GM03348 (cell line): ENCODE measurements around the gene MAP3K2.

ENCODE experiments used
- DNase-seq: peaks from one replicate; pipeline ENCODE4 v3.0.0; 2012; ENCODE audit warnings: low spot score

MAP3K2 gene

DNA sequence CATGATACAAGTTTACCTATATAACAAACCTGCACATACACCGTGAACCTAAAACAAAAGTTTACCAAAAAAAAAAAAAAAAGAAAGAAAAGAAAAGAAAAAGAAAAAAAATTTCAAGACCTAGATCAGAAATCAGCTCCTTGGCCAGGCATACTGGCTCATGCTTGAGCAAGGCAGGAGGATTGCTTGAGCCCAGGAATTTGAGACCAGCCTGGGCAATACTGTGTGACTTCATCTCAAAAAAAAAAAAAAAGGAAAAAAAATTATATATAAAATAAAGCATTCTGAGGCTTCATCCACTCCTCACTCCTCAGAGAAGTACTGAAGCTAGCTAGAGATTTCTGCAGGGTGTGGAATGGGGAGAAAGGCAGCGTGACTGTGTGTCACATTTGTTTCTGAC is 18.7 kb upstream of the MAP3K2 start:
- no peak for DNase-seq

DNA sequence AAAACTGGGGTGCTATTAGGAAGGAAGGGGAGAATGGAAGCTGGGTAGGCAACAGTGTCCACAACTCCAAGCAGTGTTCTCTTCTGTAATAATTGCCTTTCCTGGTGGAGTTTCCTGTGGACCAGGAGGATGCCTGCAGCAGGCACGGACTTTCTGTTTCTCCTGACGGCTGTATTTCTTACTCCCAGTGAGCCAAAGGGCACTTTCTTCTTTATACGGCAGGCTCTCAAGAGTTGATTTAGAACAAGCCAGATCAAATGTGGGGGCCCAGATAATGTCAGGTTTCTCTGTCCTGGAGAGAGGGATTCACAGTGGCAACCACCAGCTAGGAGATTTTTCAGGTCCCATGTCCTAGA is 17.5 kb upstream of the MAP3K2 start:
- no peak for DNase-seq

DNA sequence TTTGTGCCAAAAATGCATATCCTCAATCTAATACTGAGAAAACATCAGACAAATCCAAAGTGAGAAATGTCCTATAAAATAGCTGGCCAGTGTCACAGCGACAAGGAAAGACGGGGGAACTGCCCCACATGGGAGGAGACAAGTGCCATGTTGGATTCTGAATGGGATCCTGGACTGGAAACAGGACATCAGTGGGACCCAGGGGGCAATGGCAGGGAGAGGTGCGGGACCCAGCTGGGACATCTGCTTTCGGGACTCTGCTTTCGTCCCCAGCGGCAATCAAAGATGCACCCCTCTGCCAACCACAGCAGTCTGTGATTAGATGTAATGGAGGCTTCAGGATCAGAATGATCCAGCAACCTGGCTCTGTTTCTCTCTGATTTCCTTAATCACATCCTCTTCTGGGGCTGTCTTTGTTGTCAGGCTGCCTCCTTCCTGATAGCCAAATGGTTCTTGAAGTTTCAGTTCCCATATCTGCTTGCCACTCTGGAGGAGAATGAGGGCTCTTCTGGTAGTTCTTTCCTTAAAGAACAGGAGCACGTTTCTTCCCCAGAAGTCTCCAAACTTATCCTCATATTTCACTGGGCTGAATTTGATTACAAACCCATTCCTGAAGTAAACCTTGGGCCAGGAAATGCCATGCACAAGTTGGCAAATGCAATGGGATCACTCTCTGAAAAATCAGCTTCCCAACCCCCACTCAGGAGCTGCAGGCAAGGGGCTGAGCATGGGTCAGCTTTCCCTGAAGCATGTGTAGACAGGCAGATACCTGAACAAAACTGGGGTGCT is 16.9 kb upstream of the MAP3K2 start:
- DNase-seq = no peak

DNA sequence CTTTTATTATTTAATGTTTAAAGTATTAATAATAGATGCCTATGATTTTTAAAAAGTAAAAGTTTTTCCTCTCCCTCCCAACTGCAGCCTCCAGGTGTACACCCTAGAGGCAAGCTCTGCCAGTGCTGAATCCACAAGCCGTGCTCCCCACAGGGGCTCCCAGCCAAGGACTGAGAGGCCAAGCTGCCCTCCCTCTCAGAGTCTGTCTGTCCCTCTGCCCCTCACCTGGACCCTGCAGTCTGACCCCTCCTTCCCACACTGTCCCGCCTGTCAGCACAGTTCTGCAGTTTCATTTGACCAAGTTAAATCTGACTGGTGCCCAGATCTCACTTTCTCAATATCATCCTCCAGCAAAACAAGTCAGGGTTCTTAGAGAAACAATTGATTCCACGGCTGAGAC is 15.7 kb upstream of the MAP3K2 start:
- no peak for DNase-seq

DNA sequence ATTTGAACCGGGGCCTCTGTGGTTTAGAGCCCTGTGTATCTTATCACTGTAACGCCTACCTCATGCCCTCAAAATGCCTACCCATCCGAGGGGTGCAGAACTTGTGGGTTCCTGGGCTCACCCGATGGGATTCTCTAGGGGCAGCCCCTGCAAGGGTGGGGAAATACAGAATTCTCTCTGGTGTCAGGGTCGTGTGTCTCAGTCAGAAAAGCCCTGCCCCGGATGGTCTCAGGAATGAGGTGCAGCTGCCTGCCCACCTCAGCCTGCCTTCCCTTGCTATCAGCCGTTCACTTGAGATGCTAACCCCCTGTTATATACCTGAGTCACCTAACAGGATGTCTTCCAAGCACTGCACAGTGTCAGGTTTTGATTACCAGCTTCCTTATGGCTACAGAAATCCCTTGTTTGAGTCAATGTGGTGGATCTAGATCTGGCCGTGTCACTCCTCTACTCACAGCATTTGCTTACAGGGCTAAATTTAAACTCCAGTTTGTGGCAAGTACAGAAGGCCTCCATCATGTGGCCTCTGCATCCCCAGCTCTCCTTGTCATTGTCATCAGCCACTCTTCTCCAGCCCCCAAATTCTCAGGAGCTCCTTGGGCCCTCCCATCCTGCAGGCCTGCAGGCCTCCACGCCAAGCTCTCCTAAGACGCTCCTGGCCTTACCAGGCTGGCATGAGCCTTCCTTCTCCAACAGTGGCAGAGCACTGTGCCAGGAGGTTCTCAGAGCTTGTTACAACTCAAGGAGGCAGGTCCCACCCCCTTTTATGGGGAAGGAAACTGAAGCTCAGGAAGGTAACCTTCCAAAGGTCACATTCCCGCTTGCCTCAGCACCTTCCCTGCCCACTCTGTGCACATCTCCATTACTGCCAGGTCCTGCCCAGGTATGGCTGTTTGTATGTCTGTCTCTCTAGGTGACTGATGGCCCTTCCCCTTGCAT is 14.3 kb upstream of the MAP3K2 start:
- no peak for DNase-seq

DNA sequence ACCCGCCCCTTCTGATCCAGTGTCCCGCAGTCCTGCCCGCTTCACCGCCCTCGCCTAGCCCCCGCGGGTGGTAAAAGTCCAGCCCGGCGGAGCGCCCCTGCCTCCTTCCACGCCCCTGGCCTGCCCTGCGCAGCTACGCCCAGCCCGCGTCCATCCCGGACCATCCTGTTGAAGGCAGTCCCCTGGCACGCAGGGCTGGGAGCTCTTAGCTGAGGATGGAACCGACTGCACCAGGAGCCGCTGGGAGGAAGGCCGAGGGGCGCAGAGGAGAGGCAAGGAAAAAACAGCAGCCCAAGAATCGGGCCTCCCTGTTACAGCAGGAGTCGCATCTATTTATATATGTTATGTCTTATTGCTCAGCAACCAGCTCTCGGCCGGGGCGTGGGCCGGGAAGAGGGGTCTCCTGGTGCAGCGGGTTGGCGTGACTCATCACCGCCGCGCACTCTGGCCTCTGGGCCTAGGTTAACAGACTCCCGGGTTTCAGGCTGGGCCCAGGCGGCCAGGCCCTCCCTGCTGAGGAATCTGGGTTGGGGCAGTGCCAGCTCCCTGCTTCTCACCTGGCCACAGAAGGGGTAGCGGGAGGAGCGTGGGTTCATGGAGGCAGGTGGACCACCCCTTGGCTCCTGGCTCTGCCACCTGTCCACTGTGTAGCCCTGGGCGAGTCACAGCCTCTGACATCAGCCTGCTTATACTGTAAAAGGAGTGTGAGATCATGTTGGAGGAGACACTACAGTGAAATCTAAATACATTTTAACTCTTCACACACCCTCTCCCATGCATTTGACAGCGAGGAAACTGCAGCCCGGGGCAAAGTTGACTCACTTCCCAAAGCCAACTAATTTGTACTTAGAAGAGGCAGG is 13.4 kb upstream of the MAP3K2 start:
- DNase-seq = no peak

DNA sequence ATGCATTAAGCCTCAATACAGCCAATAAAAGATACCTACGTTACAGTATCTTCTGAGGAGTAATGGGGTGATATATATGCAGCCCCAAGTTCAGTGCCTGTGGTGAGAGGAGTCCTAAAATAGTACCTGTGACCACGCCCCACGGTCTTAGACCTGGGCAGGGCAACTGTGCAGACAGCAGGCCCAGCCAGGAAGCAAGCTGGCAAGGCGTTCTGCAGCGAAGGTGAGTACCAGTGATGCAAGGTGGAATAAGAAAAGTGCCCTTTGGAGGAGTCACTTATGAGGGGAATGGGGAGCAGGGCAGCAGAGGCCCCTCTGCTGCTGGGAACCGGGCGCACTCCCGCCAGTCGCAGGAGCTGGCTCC is 12.7 kb upstream of the MAP3K2 start:
- DNase-seq = no peak

DNA sequence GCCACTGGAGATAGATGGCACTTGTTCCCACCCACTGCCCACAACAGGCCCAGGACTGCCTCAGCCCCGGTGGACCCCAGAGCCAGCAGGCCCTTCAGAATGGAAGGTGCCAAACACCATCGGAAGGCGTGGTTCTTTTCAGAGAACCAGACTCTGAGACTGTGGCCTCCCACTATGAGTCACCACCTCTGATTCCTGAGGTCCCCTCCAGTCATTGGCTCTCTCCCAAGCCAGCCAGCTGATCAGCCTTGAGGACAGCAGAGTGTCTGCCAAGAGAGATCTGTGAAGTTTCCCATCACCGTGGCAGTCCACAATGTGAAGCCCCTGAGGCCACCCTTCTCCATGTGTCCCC is 10.4 kb upstream of the MAP3K2 start:
- DNase-seq = peak; percentile 92

DNA sequence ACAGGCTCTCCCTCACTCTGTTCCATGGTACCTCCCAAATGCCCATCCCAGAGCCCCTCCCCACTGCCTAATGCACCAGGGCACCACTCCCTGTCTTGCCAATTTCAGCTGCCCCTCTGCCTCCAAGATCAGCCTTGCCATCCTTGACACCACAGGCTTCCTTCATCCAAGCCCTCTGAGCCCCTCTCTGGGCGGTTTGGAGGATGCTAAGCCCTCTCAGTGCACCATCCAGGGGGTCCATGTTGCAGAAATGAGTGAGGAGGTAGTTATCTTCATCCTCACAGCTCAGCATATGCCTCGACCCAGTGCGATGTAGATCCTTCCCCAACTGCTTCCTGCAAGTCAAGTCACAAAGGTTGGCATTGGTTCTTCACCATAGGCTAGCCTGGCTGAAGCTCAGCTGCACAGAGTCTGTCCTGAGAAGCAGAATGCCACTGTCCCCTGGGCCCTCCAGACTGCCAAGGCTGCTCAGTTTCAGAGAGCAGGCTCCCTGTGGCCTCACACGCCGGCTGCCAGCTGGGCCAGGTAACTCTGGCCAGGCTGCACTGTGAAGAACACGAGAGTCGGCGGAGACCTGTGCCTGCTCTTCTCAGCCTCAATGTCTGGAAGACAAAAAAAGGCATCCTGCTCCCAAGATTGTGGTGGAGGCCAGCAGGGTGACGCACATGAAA is 9.9 kb upstream of the MAP3K2 start:
- no peak for DNase-seq

DNA sequence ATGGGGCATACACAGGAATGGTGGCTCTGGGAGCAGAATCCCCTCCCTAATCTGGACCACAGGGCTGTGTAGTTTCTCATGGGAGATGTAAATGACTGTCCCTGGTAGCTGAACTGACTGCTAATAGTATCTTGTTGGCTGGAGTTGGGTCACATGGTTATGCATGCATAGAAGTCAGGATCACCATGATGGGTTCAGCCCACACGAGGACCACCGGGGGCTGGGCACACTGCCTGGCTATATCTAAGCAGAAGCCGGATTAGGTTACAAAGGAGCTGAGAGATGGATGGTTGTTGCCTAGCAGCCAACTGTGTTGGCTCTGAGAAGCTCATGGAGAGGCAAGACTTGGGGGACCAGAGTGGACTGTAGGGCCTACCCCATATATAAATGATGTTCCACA is 6.7 kb upstream of the MAP3K2 start:
- DNase-seq = no peak

DNA sequence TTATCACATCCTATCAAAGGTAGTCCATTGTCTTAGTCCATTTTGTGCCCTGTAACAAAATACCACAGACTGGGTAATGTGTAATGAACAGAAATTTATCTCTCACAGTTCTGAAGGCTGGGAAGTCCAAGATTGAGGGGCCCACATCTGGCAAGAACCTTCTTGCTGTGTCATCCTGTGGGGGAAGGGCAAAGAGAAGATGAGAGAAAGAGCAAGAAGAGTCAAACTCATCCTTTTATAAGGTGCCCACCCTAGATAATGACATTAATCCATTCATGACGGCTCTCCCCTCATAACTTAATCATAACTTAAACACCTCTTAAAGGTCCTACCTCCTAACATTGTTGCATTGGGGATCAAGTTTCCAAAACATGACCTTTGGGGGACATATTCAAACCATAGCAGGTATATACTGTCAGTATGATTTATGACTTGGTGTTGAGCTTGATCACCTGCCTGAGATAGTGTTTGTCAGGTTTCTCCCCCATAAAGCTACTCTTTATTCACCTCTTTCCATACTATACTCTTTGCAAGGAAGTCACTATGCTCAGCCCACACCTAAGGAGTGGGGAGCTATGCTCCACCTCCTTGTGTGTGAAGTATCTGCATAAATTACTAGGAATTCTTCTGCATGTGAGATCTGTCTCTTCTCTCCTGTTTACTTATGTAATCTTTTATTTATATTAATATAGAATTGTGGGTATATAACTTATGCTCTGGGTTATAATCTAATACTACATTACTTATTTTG is 5.2 kb upstream of the MAP3K2 start:
- no peak for DNase-seq

DNA sequence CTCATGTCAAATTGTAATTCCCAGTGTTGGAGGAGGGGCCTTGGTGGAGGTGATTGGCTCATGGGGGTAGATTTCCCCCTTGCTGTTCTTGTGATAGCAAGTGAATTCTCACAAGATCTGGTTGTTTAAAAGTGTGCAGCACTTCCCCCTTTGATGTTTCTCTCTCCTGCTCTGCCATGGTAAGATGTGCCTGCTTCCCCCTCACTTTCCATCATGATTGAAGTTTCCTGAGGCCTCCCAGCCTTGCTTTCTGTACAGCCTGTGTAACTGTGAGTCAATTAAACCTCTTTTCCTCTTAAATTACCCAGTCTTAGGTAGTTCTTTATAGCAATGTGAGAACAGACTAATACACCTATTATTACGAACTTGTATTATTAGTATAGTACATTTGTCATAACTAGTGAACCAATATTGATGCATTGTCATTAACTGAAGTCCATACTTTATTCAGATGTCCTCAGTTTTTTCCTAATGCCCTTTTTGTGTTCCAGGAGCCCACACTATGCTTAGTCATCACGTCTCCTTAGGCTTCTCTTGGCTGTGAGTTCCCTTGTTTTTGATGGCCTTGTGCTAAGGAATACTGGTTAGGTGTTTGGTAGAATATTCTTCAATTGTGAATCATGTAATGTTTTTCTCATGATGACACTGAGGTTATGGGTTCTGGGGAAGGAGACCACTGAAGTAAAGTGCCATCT is 4.5 kb upstream of the MAP3K2 start:
- DNase-seq = no peak

DNA sequence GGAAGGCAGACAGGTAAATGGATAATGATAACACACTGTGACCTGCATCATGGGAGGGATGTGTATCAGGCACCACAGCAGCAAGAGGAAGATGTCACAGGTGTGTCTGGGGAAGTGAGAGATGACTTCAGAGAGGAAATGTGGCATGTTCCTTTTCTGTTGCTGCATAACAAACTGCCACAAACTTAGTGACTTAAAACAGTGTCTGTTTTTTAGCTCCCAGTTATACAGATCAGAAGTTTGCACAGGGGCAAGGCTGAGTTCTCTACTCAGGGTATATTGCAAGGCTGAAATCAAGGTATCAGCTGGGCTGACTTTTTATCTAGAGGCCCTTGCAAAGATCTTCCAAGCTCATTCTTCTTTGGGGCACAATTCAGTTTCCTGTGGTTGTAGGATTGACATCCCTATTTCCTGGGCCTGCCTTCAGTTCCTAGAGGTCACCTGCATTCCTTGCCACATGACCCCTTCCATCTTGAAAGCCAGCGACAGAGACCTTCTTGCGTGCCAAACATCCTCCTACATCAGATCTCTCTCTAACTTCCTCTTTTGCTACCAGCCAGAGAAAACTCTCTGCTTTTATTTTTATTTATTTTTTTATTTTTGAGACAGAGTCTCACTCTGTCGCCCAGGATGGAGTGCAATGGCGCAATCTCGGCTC is 2.1 kb upstream of the MAP3K2 start:
- DNase-seq = no peak

DNA sequence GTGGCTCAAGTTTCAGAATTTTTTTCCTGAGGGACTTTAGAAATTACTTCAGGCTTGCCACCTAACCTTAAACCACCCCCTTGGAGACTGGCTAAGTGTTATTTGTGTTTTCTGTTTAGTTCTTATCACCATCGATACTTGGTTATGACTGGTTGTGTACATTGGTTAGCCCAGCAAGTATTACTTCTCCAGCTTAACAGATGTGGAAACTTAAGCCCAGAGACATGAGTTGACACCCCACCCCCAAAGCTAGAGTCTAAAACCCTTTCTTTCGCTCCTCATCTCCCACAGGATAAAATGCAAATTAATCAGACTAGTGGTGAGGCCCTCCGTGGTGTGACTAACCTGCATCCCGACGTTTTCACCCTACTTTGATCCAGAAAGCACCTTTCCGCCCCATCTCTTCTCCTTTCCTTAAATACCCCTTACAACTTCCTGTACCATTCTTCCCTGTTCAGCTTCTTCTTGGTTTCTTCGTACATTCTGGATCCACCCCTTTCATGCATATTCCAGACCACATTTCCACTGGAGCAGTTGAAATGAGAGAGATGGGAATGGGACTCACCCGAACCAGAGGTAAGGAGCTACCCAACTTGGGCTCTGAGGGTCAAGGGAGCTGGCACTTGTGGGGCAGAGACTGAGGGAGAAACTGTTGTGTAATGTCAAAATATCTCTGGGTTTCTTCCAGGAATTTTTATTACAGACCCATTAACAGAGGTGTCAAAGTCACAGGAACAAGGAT is 819 bp upstream of the MAP3K2 start:
- no peak for DNase-seq

DNA sequence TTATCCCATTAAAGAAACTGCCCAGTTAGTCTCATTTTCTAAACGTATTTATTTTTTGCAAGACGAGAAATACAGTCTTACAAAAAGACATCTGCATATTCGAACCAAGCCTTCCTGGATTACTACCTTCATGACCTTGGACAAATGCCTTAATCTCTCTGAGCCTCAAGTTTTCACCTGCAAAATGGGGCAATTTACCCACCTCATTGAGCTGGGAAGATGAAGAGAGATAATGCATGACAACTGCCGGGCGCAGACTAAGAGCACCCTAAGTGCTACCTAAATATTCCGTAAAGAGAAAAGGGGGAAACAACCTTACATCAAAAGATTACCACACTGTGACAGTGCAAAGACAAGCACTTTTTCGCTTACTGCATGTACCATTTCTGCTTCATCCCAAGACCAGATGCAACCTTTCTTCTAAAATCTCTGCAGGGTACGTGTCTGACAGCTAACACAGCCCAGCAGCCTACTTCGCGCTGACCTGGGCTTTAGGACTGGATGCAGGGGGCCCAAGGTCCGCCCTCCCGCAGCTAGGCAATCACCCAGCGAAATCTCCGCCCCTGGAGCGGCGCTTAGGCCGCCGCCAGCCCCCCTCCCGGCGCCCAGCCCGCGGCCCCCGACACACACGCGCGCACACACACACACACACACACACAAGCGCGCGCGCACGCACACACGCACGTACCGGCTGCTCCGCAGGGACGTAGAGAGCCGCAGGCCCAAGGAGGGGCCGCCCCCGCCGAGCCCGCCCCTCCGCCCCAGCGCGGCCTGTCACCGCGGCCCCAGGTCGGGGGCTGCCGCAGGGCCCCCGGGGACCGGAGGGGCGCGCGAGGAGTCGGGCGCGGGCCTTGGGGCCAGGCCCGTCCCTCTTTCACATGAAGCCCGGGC is 766 bp downstream of the MAP3K2 start:
- DNase-seq = peak; percentile 89

DNA sequence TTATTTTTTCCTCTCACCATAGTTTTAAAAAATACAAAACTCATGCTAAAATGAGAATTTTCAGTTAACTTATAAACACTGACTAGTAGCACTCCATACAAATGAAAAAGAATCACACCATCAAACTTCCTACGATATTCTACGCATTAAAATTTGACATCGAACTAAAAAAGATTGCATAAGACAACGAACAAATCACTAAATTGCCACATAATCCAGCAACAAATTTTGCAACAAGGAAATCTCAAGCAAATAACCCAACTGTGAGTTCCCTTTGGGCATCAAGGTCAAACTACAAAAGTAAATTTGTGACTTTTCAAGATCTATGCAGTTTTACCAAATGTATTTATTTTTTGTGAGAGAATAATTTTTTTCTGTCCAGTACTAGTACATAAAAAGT is 1.5 kb downstream of the MAP3K2 start:
- DNase-seq = no peak

DNA sequence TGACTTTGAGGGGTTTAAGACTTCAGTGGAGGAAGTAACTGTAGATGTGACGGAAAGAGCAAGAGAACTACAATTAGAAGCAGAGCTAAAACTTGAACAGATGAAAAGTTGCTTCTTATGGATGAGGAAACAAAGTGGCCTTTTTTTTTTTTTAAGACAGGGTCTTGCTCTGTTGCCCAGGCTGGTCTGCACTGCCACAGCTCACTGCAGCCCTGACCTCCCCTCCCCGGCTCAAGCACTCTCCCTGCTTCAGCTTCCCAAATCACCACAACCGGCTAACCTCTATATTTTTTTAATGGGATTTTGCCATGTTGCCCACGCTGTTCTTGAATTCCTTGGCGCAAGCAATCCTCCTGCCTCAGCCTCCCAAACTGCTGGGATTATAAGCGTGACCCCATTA is 3.2 kb downstream of the MAP3K2 start:
- DNase-seq = no peak

DNA sequence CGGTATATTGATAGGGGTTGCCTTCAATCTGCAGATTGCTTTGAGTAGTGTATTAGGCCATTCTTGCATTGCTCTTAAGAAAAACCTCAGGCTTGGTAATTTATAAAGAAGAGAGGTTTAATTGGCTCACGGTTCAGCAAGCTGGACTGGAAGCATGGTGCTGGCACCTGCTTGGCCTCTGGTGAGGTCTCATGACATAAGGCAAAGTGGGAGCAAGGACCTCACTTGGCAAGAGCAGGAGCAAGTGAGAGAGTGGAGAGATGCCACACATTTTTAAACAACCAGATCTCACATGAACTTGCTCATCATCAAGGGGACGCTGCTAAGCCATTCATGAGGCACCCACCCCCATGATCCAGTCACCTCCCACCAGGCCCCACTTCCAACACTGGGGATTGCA is 4.9 kb downstream of the MAP3K2 start:
- no peak for DNase-seq
